Loucy (cell line): ENCODE measurements around the gene CYFIP2.

Source experiments
- CTCF ChIP-seq: fragments of 200-600 bp; sonication (generic); conservative IDR thresholded peaks from 2 replicates; pipeline ENCODE4 v1.5.1; 2014; ENCODE audit warnings: mild to moderate bottlenecking, antibody characterized with exemption, low read length
- EZH2phosphoT487 ChIP-seq: fragments of 200-600 bp; IDR thresholded peaks from 2 replicates; pipeline ENCODE4 v1.6.1; 2018; ENCODE audit warnings: antibody characterized with exemption, mild to moderate bottlenecking, moderate library complexity, borderline replicate concordance

GRCh38 chr5:157444224-157444623 lies 178.3 kb downstream of the CYFIP2 start:
- no peak for TF ChIP-seq CTCF
- TF ChIP-seq EZH2phosphoT487 = no peak
